ENCODE data around the gene FADS1.

FADS1 gene

DNA sequence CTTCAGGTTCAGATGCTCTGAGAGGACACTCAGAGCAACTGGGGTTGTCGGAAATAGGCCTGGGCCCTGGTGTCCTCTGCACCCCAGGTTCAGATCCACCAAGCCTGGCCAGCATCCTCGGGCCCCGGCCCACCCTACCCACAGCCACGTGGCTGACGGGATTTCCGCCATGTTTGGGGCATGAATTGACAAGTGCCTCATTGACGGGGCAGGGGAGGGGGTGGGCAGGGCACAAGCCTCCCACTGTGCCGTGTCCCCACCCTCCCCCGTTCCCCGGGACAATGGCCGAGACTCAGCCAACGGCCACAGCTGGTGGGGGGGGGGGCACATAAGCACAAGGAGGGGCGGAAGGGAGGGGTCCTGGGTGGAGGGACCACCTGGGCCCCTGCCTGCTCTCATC, 55.9 kb downstream of the FADS1 start:
- DNase-seq (ENCODE audit: low spot score) = no peak

DNA sequence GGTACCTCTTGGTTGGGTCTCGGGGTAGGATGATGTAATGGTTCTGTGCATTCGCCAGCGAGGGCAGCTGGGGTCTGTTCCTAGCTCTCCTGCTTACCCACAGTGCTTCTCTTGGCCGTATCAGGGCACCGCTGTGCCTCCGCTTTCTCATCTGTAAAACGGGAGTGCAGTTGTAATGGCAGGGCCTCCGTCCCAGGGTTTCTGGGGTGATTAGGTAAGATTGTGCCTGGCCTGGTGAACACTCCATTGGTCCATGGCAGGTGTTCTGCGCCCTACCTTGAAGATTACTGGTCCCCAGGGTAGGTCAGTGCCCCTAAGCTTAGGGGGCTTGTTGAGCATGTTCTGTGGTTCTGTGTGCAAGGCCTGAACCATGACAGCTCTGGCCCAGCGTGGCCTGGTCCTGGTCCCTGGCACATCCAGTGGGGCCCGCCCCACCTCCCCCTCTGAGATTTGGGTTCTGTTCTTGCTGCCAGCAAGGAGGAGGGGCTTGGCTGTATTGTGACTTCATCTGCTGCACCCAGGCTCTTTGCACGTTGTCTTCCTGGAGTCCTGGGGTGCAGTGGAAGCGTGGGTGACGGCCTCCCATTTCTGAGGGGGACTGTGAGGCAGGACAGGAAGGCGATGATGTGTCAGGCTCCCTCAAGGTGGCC, 59.5 kb downstream of the FADS1 start:
- no peak for DNase-seq (ENCODE audit: low spot score)

DNA sequence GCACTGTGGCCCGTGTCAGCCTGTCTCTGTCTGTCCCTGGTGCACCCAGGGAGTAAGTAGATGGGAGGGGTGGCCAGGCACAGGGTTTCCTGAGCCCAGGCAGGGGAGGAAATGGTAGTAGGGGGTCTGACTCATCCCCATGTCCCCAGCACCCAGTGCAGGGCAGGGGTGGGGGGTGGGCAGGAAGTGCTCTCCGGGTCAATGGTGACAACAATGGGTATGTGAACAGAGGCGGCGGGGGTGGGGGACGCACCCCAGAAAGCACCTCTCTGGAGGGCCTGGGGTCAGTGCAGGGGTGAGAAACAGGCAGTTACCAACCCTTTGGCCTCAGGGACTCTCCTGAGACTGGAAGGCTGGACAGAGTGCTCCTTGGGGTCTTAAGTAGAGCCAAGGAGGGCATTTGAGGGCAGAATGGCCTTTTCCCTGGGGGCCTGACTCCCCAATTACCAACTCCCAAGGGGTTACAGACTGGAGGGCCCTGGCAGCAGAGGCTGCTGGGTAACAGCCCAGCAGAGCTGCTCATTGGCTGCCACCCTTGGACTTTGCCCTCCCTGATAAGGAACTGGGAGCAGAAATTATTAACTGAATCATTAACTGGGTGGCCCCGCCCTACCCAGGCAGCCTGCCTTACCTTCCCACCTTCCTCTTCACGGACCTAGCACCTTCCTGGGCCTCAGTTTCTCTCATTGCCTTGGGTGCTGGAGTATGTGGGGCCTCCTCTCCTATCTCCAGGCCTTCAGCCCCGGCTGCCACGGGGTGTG, 60.2 kb downstream of the FADS1 start:
- peak; percentile 34 for DNase-seq (ENCODE audit: low spot score)

DNA sequence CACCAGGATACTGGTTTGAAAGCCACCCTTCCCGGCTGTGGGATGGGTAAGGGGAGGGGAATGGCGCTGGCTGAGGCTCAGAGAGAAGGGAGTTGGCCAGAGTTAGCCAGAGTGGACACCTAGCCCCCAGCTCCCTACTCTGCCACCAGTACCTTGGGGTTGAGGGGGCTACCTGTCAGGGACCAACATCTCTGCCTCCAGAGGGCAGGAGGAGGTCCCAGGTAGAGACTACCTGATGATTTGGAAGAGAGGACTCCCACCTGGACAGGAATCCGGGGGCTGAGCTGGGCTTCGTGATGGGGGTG, 60.7 kb downstream of the FADS1 start:
- no peak for DNase-seq (ENCODE audit: low spot score)

DNA sequence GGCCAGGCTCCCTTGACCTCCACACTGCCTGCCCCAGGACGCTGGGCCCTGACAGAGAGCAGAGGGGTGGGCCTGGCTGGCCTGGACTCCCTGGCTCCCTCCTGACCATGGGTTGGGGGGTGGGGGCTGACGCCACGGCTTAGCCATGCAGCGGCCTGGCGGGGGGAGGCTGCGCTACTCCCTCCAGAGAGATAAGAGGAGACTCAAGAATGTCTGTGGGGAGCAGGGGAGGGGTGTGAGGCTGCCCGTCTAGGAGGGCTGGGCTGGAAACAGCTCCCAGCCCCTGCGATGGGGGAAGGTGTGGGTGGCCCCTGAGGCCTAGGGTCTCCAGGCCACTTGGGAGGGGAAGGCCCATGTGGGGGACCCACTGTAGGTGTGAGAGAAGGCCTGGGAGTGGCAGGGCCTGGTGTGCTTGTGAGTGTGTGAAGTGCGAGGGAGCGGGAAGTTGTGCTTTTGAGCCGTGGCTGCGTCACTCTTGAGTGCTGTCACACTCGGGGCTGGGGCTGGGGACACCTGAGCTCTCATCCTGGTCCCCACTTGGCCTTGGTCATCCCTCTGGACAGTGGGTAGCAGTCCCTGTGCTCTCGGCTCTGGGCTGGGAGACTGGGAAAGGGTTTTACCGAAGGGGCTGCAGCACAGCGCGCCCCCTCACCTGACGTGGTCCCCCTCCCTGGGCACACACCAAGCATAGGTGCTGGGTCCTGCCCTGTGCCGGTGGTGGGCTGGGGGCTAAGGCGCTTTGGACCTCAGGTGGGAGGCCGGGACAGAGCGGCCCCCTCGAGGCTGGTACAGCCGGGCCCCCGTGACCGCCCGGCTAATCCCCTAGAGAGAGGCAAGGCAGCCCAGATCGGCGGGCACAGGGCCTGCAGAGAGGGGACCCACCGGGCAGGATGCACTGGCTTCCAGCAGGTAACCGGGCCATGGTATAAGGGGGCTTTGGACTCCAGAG, 62.0 kb downstream of the FADS1 start:
- DNase-seq (ENCODE audit: low spot score) = no peak

DNA sequence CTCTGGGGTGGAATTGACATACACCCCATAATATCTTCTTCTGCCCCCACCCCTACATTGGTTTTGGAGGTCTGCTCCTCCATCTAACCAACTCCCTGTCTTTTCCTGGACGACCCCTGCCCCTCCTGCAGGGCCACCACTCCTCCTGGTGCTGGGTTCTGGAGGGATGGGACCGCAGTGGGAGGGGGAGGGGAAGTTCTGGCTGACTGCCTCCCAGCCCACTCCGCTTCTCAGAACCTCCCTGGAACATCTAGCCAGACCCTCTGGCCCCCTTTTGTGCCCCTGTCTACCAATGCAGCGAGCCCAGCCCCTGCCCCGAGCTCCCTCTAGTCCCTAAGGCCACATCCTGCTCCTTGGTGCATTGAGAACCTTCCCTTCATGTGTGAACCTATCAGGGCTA, 63.1 kb downstream of the FADS1 start:
- DNase-seq (ENCODE audit: low spot score) = no peak

DNA sequence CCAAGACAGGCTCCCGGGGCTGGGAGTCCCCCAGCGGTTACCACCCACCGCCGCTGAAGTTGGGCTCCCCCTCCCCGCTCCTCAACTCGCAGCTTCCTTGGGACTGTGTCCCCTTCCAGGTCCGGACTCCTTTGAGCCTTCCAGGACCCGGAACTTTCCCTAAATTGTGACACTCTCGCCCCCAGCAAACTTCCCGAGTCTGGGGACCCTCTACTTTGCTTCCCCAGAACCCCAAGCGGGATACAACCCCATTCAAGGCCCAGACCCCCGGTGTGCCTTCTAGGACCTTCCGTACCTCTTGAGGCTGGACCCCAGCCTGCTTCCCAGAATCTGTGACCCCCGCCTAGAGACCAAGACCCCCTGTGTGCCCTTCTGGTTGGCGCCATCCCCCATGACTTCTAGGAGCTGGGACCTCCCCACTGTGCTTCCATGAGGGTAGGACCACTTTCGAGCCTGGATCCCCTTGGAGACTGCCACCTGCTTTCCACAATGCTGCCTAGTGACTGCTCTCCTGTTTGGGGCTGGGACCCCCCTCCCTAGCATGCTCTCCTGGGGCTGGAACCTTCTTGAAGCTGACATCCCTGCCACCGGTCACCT, 63.8 kb downstream of the FADS1 start:
- no peak for DNase-seq (ENCODE audit: low spot score)

DNA sequence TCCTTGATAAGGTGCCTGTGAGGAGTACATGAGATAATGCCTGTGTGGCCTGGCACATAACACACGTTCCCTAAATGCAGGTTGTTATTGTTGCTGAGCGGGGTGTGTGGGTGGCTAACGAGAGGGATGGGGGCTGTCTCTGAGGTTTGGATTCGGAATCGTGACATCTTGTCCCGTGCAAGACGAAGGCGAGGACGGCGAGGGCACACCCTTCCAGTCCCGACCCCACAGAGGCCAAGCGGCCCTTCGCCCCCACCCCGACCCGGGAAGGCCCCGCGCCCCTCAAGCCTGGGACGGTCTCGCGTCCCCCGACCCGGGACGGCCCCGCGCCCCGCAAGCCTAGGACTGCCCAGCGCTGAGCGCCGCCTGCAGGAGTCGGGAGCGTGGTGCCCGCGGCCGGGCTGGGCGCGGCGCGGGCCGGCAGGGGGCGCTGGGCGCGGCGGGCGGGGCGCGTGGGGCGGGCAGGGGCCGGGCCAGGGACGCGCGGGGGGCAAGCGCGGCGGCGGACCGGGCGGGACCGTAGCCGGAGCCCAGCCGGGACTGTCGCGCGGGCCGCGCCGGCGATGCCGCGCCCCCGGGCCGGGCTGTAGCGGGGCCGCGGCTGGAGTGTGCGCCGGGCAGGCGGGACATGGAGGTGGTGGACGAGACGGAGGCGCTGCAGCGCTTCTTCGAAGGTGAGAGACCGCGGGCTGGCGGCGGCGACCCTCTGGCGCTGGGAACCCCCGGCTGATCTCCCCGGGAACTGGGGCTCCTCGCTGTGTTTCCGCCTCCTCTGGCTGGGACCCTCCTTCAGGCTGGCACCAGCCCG, 64.5 kb downstream of the FADS1 start, which contains the start of gene MYRF:
Gene MYRF, plus strand, starts transcription at position 520 of the 808 bp plus-strand sequence. Its CDS starts 109 bp downstream, at position 629.
- peak; percentile 35 for DNase-seq (ENCODE audit: low spot score)

DNA sequence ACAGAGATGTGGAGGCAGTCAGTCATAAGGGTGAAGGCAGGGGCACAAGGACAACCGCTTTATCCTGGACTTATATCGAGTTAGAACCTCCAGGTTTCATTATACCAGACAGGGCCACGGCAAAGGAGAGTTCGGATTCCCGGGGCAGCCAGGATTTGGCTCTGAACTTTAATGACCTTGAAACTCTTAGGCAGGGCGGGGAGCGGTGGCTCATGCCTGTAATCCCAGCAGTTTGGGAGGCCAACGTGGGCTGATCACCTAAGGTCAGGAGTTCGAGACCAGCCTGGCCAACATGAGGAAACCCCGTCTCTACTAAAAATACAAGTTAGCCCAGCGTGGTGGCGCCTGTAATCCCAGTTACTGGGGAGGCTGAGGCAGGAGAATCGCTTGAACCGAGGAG, 65.4 kb downstream of the FADS1 start:
- no peak for DNase-seq (ENCODE audit: low spot score)

DNA sequence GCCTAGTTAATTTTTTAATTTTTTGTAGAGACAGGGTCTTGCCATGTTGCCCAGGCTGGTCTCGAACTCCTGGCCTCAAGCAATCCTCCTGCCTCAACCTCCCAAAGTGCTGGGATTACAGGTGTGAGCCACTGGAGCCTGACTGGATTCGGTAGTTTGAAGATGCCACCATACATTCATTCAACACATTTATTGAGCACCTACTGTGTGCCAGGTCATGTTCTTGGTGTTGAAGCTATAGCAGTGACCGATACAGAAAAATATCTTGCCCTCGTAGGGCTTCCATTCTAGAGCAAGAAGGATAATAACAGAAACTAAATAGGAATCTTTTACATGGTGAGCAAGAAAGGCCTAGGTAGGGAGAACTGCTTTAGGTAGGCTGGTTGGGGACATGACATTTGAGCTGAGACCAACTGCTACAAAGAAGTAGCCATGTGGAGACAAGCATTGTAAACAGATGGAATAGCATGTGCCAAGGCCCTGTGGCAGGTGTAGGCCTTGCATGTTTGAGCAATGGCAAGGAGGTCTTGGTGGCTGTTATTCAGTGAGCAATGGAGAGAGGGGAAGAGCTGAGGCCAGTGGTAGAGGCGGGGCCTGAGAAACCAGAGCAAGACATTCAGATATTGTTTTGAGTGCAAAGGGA, 66.1 kb downstream of the FADS1 start:
- DNase-seq (ENCODE audit: low spot score) = no peak
